Spleen (tissue), 7 donors: ENCODE results near the gene ABI2.

Experiments used
- CTCF ChIP-seq, 11 experiments: fragments of 200-600 bp in 7 of 11; fragments of 450-650 bp in 4 of 11; sonication (generic) in 4 of 11; IDR thresholded peaks in 8 of 11; conservative IDR thresholded peaks in 3 of 11; 1 replicate in 7 of 11; 2 replicates in 4 of 11; pipeline versions ENCODE4 v1.4.0 to v1.8.0; 2016 to 2021; ENCODE audit warnings: antibody characterized with exemption in 11 of 11, inconsistent platforms in 4 of 11, mild to moderate bottlenecking in 1 of 11
- POLR2A ChIP-seq, 3 donors: fragments of 450-650 bp; IDR thresholded peaks; one replicate each; pipeline ENCODE4 v1.5.1; 2017; ENCODE audit warnings: antibody characterized with exemption in 3 of 3, mild to moderate bottlenecking in 1 of 3
- POLR2AphosphoS5 ChIP-seq, 3 donors: sonication (generic); formaldehyde crosslinking; IDR thresholded peaks; one replicate each; pipeline ENCODE4 v1.5.1; 2017; ENCODE audit warnings: antibody characterized with exemption in 3 of 3
- donor health status: DM: no; HTN: no; CAD: no; lungs with moderate emphysema.
- donor health status: DM: no; HTN: no; CAD: no.
- donor health status: DM: no; HTN: no; CAD: no.

GRCh38 chr2:203471323-203471722 is 143.1 kb downstream of the ABI2 start:
- TF ChIP-seq POLR2A (IDR thresholded peaks at IDR 0.05) (no peak), CTCF (IDR thresholded peaks at IDR 0.05 in 8 of 11, conservative IDR thresholded peaks at IDR 0.05 in 3 of 11) (no peak), POLR2AphosphoS5 (IDR thresholded peaks at IDR 0.05) (no peak)
